H1 (cell line): Measurements from ENCODE around the gene PRPF39. TPM values are rescaled to one million over a fixed set of nuclear protein-coding genes. Genes with fewer than 3 reads are reported as not detected.
A peak's percentile ranks its signal among the peaks of the same experiment; 100 is the strongest.

Source experiments
- CTCF ChIA-PET: fragments of 300-600 bp; sonication (Branson Sonifier 250); formaldehyde crosslinking; loops from one replicate; lab custom pipeline; 2021; ENCODE audit not compliant: partially characterized antibody; lab: Charles Lee
- POLR2A ChIA-PET: fragments of 300-600 bp; sonication (Branson Sonifier 250); formaldehyde crosslinking; loops from one replicate; lab custom pipeline; 2021; ENCODE audit warnings: inconsistent platforms; ENCODE audit not compliant: partially characterized antibody; lab: Charles Lee
- DNase-seq, 2 experiments: peaks; one replicate each; pipeline versions ENCODE4 v3.0.0 to v3.0.0-alpha.2; 2010 to 2022; ENCODE audit warnings: low spot score in 2 of 2, low read depth in 1 of 2, mixed read lengths in 1 of 2
- FAIRE-seq: peaks from 2 replicates; lab custom pipeline; 2011; peaks lifted over from hg19 to GRCh38; lab: Jason Lieb, UNC
- H2AFZ ChIP-seq: 2 replicates; pipeline ENCODE4 v1.8.1; 2012; ENCODE audit warnings: low read length, inconsistent platforms
- H2AK5ac ChIP-seq: 2 replicates; pipeline ENCODE4 v1.6.1; 2013; ENCODE audit warnings: low read depth, low read length
- H2BK120ac ChIP-seq: replicated peaks from 2 replicates; pipeline ENCODE3; 2013; ENCODE audit warnings: low read depth, low read length, inconsistent platforms
- H2BK12ac ChIP-seq: 2 replicates; pipeline ENCODE4 v1.6.1; 2013; ENCODE audit warnings: low read depth, low read length
- H2BK15ac ChIP-seq: 2 replicates; pipeline ENCODE4 v1.6.1; 2013; ENCODE audit warnings: low read length
- H2BK20ac ChIP-seq: 2 replicates; pipeline ENCODE4 v1.6.1; 2013; ENCODE audit warnings: low read length
- H2BK5ac ChIP-seq: 2 replicates; pipeline ENCODE4 v1.6.1; 2013; ENCODE audit warnings: low read depth, low read length
- H3K14ac ChIP-seq: 2 replicates; pipeline ENCODE4 v1.6.1; 2013; ENCODE audit warnings: inconsistent platforms; ENCODE audit not compliant: insufficient read length
- H3K18ac ChIP-seq: 2 replicates; pipeline ENCODE4 v1.6.1; 2013; ENCODE audit warnings: low read length; ENCODE audit errors: extremely low read depth
- H3K23ac ChIP-seq: 2 replicates; pipeline ENCODE4 v1.6.1; 2013; ENCODE audit warnings: inconsistent platforms; ENCODE audit not compliant: insufficient read length
- H3K23me2 ChIP-seq: 2 replicates; pipeline ENCODE4 v1.6.1; 2013; ENCODE audit warnings: low read depth, low read length
- H3K27ac ChIP-seq: 2 replicates; pipeline ENCODE4 v1.6.1; 2011; ENCODE audit warnings: low read depth, low read length, inconsistent platforms
- H3K27me3 ChIP-seq, 4 experiments: replicated peaks in 1 of 4; 1 replicate in 1 of 4; 2 replicates in 3 of 4; pipeline versions ENCODE4 v1.6.1 to v1.8.1; 2011 to 2013; ENCODE audit warnings: low read length in 3 of 4, mild to moderate bottlenecking in 3 of 4, inconsistent platforms in 2 of 4, mixed read lengths in 2 of 4, moderate library complexity in 1 of 4; ENCODE audit not compliant: control insufficient read depth in 3 of 4, insufficient read depth in 3 of 4; ENCODE audit errors: extremely low read depth in 1 of 4
- H3K36me3 ChIP-seq, 4 experiments: 2 replicates each; pipeline versions ENCODE4 v1.6.1 to v1.8.1; 2011 to 2013; ENCODE audit warnings: mild to moderate bottlenecking in 4 of 4, low read length in 3 of 4, moderate library complexity in 2 of 4, control low read depth in 1 of 4, inconsistent platforms in 1 of 4; ENCODE audit not compliant: insufficient read depth in 4 of 4, control insufficient read depth in 2 of 4
- H3K4ac ChIP-seq: replicated peaks from 2 replicates; pipeline ENCODE3; 2013; ENCODE audit warnings: low read length, low read depth, mixed read lengths, inconsistent platforms; ENCODE audit not compliant: insufficient read length
- H3K4me1 ChIP-seq, 4 experiments: replicated peaks in 1 of 4; 1 replicate in 1 of 4; 2 replicates in 3 of 4; pipeline versions ENCODE4 v1.6.1 to v1.8.1; 2011 to 2013; ENCODE audit warnings: low read length in 3 of 4, inconsistent platforms in 2 of 4, mixed read lengths in 1 of 4; ENCODE audit not compliant: insufficient read depth in 4 of 4, control insufficient read depth in 3 of 4
- H3K4me2 ChIP-seq, 2 experiments: 2 replicates each; pipeline versions ENCODE4 v1.6.1 to v1.8.1; 2011 to 2013; ENCODE audit warnings: low read depth in 2 of 2, low read length in 2 of 2, control low read depth in 1 of 2, inconsistent platforms in 1 of 2, mild to moderate bottlenecking in 1 of 2; ENCODE audit not compliant: insufficient read depth in 1 of 2
- H3K4me3 ChIP-seq, 4 experiments: fragments of 200-600, 300-600 bp in 1 of 4; sonication (generic), shearing (Covaris generic), sonication (Bioruptor Twin) in 1 of 4; 2 replicates each; pipeline versions ENCODE4 v1.5.1 to v1.8.1; 2011 to 2016; ENCODE audit warnings: low read length in 4 of 4, low read depth in 3 of 4, control low read depth in 2 of 4, inconsistent platforms in 2 of 4, mild to moderate bottlenecking in 2 of 4, mixed read lengths in 1 of 4, moderate library complexity in 1 of 4; ENCODE audit not compliant: insufficient read depth in 2 of 4; ENCODE audit errors: extremely low read depth in 1 of 4
- H3K56ac ChIP-seq: replicated peaks from 2 replicates; pipeline ENCODE3; 2013; ENCODE audit warnings: low read depth, mild to moderate bottlenecking, mixed read lengths, low read length, inconsistent platforms; ENCODE audit not compliant: insufficient read length
- H3K79me1 ChIP-seq: 2 replicates; pipeline ENCODE4 v1.6.1; 2013; ENCODE audit warnings: low read depth, low read length, control low read depth
- H3K79me2 ChIP-seq, 2 experiments: 2 replicates each; pipeline versions ENCODE4 v1.6.1 to v1.8.1; 2012 to 2013; ENCODE audit warnings: low read length in 2 of 2, mild to moderate bottlenecking in 2 of 2, inconsistent platforms in 1 of 2; ENCODE audit not compliant: insufficient read depth in 2 of 2, control insufficient read depth in 1 of 2
- H3K9ac ChIP-seq, 4 experiments: replicated peaks in 1 of 4; 1 replicate in 1 of 4; 2 replicates in 3 of 4; pipeline versions ENCODE4 v1.6.1 to v1.8.1; 2011 to 2013; ENCODE audit warnings: low read depth in 3 of 4, low read length in 3 of 4, control low read depth in 2 of 4, mild to moderate bottlenecking in 2 of 4, moderate library complexity in 2 of 4, inconsistent platforms in 1 of 4; ENCODE audit errors: extremely low read depth in 1 of 4
- H3K9me3 ChIP-seq, 2 experiments: 2 replicates each; pipeline versions ENCODE4 v1.6.1 to v1.8.1; 2012 to 2013; ENCODE audit warnings: mild to moderate bottlenecking in 2 of 2, moderate library complexity in 2 of 2, control low read depth in 1 of 2, inconsistent platforms in 1 of 2, low read depth in 1 of 2, low read length in 1 of 2, mixed read lengths in 1 of 2; ENCODE audit not compliant: insufficient read depth in 2 of 2
- H4K20me1 ChIP-seq, 2 experiments: replicated peaks in 1 of 2; 2 replicates each; pipeline versions ENCODE3 to v1.8.1; 2011 to 2013; ENCODE audit warnings: inconsistent platforms in 2 of 2, low read length in 2 of 2, mild to moderate bottlenecking in 1 of 2; ENCODE audit not compliant: insufficient read depth in 2 of 2, control insufficient read depth in 1 of 2
- H4K5ac ChIP-seq: 2 replicates; pipeline ENCODE4 v1.6.1; 2013; ENCODE audit warnings: low read length, low read depth, mixed read lengths, inconsistent platforms; ENCODE audit not compliant: insufficient read length
- H4K8ac ChIP-seq: 2 replicates; pipeline ENCODE4 v1.8.0; 2013; ENCODE audit warnings: mild to moderate bottlenecking, moderate library complexity, low read length, inconsistent platforms; ENCODE audit not compliant: insufficient read depth; ENCODE audit errors: extremely low read depth
- H4K91ac ChIP-seq: replicated peaks from 2 replicates; pipeline ENCODE3; 2013; ENCODE audit warnings: low read length, mixed read lengths, inconsistent platforms; ENCODE audit not compliant: insufficient read length
- BRCA1 ChIP-seq: IDR thresholded peaks from 2 replicates; pipeline ENCODE4 v1.6.1; 2012; ENCODE audit warnings: low read depth, low read length, improper control_type of control experiment
- CREB1 ChIP-seq: IDR thresholded peaks from 2 replicates; pipeline ENCODE4 v1.6.1; 2012; ENCODE audit warnings: inconsistent platforms
- GABPA ChIP-seq: IDR thresholded peaks from 2 replicates; pipeline ENCODE4 v1.6.1; 2011; ENCODE audit warnings: mild to moderate bottlenecking, low read length, moderate library complexity, borderline replicate concordance; ENCODE audit not compliant: insufficient read depth
- NRF1 ChIP-seq: IDR thresholded peaks from 2 replicates; pipeline ENCODE4 v1.6.1; 2011; ENCODE audit warnings: mild to moderate bottlenecking, low read depth, low read length, improper control_type of control experiment
- TAF7 ChIP-seq: optimal IDR thresholded peaks from 2 replicates; pipeline ENCODE3; 2011; ENCODE audit warnings: low read depth, mild to moderate bottlenecking, inconsistent platforms, low read length, moderate library complexity, borderline replicate concordance
- WGBS, 2 experiments: shearing (Covaris generic) in 1 of 2; methylation state at CpG; one replicate each; pipeline versions ENCODE4 v1.1.6 to v1.1.7; 2013 to 2015; ENCODE audit warnings: low lambda C conversion rate in 2 of 2, mixed read lengths in 2 of 2, inconsistent platforms in 1 of 2, low coverage in 1 of 2, missing lambda C conversion rate in 1 of 2; ENCODE audit not compliant: insufficient replicate concordance in 2 of 2, insufficient coverage in 1 of 2, insufficient read length in 1 of 2; ENCODE audit errors: extremely low coverage in 1 of 2, missing lambda C conversion rate in 1 of 2; 5-methylcytosine and 5-hydroxymethylcytosine counted together
- polyA plus RNA-seq, 7 experiments: library from polyadenylated mRNA; depleted of rRNA in 3 of 7; stranded (reverse) in 5 of 7; unstranded in 2 of 7; fragments of >200 nt in 5 of 7; fragments of 200-250 nt in 2 of 7; gene quantifications; 1 replicate in 5 of 7; 2 replicates in 1 of 7; 4 replicates in 1 of 7; pipeline versions ENCODE4 v1.2.1 to v1.2.3, GENCODE V29; 2011 to 2013; ENCODE audit warnings: missing spikeins in 2 of 7, mixed read lengths in 2 of 7
- total RNA-seq: library from RNA; stranded (reverse); fragmentation: NEBNext Ultra II Directional; extraction: Animal tissue kit (Norgen Biotek cat#: 25700); gene quantifications from 2 replicates; pipeline ENCODE4 v1.2.1, GENCODE V29; 2021

PRPF39 gene
- total and polyA plus RNA-seq, 2 of the 8 experiments (the other 6 are each of a cell fraction or from before 2014, with no cell fraction given), result 22.4 to 43.3 TPM

DNA sequence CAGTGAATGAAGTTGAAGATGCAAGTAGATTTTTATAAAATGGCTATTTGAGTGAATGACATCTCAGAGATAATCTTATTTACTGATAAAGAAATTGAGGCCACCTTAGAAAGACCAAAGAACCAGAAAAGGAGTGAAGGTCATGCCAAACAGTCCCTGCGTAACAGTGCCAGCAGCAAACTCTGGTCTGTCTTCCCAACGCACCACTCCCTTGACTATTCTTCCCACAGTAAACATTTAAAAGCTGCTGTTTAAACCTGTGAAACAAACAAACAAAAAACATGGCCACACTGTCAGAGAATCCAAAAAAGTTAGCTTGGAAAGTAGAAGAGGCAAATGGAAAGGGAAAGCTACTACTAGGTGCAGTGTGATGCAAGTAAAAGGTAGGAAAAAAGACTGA, 1.5 kb upstream of the PRPF39 start:
- POLR2A ChIA-PET, result no interaction called here
- 92% methylated on average over 2 of the region's 2 CpGs; no CpG with 5 or more reads in 1 of the 2 experiments for WGBS, 2 experiments
- Histone ChIP-seq H2AFZ (peak overlapping the region; percentile 49; the same call in 1 of the 2 replicates), H2BK20ac (no peak overlapping the region), H4K5ac (no peak overlapping the region), H4K8ac (no peak overlapping the region), H3K4me3 (no peak overlapping the region), H3K79me2 (peaks cover 19 to 35% of the 10 kb centered on the region in 2 experiments), H2AK5ac (no peak overlapping the region), H3K9me3 (no peaks in the 10 kb centered on the region), H3K36me3 (no peaks in the 10 kb centered on the region), H3K9ac (no peak overlapping the region), H3K4ac (no peak overlapping the region), H3K4me2 (no peak overlapping the region; a peak in 1 of 4 replicates), H3K56ac (no peak overlapping the region), H3K23me2 (peaks cover 3% of the 10 kb centered on the region; the same call in 1 of the 2 replicates), H4K20me1 (peaks cover 0 to 5% of the 10 kb centered on the region in 2 experiments), H3K27ac (no peak overlapping the region), H2BK120ac (no peak overlapping the region), H3K4me1 (peaks cover 0 to 6% (median 4%) of the 10 kb centered on the region in 4 experiments; a peak in 3 of 7 replicates), H2BK15ac (no peak overlapping the region), H3K18ac (no peak overlapping the region), H2BK12ac (no peak overlapping the region), H3K79me1 (no peaks in the 10 kb centered on the region), H2BK5ac (no peak overlapping the region), H3K23ac (no peak overlapping the region), H3K14ac (no peak overlapping the region), H4K91ac (no peak overlapping the region), H3K27me3 (no peaks in the 10 kb centered on the region)
- DNase-seq (no peak), FAIRE-seq (no peak)
- CTCF ChIA-PET, result no interaction called here
- TF ChIP-seq NRF1 (no peak), BRCA1 (no peak), TAF7 (no peak), CREB1 (no peak), GABPA (no peak)
